Suppressor macrophage treated with lipopolysaccharide for 4 hours (primary cell): ENCODE measurements around the gene TRPC6.
"Not testable (repeated sequence)": the region's sequence is repeated elsewhere in the genome, so short reads cannot be mapped to it uniquely, and the experiment has no call there.

Source experiments
- DNase-seq: peaks from one replicate; pipeline ENCODE4 v3.0.0-alpha.2; 2020

The TRPC6 gene

DNA sequence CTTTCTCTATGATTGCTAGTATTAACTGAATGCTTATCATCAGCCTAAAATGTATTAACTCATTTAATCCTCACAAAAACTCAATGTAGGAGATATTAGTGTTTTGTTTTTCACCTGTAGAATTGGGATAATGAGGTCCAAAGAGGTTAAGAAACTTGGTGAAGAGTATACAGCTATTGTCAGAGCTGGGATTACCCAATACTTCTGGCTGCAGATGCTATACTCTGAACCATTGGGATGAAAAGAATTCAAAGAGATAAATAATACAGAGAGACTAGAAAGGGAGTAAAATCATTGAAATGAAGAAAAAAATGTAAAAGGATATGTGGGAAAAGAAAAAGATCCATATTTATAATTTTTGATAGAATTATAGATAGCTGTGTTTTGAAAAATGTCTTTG lies 137.1 kb downstream of the TRPC6 start:
- DNase-seq: no peak

GRCh38 chr11:101446238-101446637 lies 137.6 kb downstream of the TRPC6 start:
- DNase-seq: no peak

GRCh38 chr11:101445761-101446160 lies 138.0 kb downstream of the TRPC6 start:
- DNase-seq: no peak

GRCh38 chr11:101444851-101445250 lies 139.0 kb downstream of the TRPC6 start:
- no peak for DNase-seq

- no peak for DNase-seq
Observed at GRCh38 chr11:101444164-101444563, 139.6 kb downstream of the TRPC6 start.

DNA sequence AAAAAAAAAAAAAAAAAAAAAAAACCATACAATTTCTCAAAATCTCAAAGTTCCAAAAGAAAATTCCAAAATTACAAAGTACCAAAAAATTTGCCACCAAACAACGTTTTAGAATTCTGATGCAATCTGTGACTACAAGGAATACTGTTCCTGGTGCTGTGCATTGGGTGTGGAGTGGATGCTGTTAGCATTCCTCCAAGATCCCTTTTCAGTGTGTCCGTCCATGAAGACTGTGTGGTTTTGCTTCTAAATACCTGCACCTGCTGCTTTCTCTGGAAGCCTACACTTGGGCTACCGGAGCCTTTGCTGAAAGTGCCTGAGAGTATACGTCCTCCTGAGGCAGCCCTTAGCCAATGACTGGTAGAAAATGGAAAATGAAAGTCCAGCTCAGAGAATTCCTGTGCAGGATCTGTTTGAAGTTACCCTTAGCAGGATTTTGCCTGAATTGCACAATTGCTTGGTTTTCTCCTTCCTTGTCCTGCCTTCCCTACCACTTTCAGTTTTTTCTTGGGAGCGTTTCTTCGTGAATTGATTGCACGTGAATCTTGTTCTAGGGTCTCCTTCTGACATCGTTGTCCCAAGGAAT lies 140.8 kb downstream of the TRPC6 start:
- DNase-seq: no peak

DNA sequence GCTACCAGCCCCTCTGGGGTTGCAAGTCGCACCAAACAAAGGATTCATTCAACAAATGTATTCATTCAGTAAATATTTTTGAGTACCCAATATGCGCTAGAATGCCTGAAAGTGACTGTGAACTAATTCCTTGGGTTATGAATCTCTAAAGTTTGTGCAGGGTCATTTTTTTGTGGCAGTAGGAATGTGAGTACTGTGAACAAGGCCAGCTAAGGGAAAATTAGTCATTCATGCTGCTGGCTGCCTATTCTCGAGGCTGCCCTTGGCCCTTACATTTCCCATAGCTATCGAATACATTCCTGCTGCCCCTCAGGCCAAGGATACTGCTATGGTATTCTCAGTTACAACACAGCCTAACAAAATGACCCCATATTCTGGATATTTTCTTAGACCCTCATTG lies 141.6 kb downstream of the TRPC6 start:
- DNase-seq: no peak

DNA sequence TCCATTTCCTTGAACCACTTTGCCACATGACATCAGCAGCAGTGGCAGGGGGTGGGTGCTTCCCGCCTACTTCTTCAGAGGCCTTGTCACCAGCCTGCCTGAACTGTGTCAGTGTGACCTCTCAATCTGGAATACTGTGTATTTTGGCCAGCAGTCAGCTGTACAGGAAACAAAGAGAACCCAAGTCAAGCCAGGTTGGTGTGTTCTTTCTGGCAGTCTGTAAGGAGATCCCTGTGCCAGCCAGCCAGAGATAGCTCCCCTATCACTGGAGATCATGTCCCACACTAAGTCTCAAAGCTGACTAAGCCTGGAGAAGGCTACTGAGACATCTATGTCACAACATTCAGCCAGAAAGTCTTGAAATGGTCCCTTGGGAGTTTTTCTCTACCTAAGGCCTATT lies 142.1 kb downstream of the TRPC6 start:
- DNase-seq: no peak

DNA sequence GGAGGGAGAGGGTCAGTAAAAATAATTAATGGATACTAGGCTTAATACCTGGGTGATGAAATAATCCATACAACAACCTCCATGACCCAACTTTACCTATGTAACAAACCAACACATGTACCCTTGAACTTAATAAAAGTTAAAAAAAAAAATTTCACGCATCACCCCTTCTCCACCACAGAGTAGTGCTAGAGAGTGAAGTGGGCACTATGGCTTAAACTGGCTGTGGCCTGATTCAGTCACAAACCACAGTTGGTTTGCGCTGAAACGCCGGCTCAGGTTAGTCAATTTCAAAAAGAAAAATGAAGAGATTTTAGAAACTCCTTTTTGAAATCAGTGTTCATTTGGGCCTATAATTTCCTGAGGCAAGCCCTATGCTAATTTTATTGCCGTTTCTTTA lies 144.3 kb downstream of the TRPC6 start:
- no peak for DNase-seq

DNA sequence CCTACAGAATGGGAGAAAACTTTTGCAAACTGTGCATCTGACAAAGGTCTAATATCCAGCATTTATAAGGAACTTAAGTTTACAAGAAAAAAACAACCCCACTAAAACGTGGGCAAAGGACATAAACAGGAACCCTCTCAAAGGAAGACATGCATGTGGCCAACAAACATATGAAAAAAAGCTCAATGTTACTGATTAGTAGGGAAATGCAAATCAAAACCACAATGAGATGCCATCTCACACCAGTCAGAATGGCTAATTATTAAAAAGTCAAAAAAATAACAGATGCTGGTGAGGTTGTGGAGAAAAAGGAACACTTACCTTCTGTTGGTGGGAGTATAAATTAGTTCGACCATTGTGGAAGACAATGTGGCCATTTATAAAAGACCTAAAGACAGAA lies 145.1 kb downstream of the TRPC6 start:
- not testable (repeated sequence) for DNase-seq

- no peak for DNase-seq
Observed at GRCh38 chr11:101438126-101438525, 145.7 kb downstream of the TRPC6 start.

DNA sequence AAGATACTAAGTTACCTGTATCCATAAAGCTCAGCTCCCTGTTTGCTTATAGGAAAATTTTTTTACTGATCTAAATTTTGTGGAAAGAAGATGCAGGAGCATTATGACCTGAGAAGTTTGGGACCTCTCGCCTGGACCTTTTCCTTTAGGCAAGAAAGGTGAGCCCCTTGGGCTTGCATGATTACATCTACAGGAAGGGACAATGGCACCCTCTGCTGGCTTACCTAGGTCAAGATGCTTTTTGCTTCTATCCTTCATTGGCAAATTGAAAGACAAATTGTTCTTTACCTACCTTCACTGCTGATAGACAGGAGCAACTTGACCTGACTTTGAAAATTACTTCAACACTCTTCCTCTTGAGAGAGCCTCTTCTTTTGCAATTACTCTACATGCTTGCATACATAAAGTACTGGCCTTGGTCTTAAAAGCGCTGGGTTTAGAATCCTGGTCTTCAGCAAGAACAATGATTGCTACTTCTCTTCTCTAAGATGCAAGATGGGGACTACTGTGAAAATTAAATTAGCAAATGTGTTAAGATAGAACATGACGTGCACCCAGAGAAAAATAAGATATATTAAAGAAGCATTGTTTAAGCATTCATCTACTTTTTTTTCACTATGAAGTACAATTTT lies 147.2 kb downstream of the TRPC6 start:
- DNase-seq: peak; percentile 5

DNA sequence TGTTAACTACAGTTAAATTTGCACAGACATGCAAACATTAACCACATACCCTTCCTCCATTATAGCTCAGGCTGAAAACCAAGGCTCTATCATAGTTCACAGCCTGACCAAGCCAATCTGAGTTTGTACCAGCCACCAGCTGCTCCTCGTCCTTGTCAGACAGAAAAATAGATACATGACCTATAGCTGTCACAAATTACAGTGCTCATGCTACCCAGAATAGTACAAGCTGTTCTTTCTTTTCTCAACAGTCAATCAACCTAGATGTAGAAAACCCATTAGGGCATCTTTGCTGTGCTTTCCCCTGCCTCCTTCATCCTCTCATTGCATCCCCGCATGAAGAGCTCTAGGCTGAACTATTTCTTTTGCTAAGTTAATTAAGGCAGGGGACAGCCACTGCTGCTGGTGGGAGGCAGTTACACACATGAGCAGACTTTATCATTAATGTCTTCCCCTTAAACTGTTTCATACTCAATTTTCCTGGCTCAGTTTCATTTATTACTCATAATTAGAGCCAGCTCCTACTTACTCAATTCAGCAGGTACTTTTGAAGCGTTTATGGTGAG lies 148.3 kb downstream of the TRPC6 start:
- DNase-seq: no peak

DNA sequence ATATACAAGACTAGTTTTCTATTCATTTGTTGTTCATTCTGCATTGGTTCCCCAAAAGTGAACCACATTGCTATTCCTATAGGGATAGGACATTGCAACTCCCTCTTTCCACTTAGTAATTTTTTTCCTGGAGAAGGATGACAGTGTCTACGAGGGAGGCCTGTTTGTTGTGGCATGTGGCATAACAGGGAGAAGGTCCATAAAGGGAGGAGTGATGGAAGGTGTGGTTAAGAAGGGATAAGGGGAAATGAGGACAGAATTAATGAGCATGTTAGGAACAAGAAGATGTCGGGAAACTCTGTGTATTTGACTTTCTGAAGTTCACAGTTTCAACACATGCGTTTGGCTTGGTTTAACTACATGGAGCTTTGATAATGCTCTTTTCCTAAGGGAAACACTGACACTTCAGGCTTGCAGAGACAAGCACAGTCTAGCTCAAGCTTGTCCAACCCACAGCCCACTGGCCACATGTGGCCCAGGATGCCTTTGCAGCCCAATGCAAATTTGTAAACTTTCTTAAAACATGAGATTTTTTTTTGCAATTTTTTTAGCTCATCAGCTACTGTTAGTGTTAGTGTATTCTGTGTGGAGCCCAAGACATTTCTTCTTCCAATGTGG lies 149.7 kb downstream of the TRPC6 start:
- DNase-seq: no peak

DNA sequence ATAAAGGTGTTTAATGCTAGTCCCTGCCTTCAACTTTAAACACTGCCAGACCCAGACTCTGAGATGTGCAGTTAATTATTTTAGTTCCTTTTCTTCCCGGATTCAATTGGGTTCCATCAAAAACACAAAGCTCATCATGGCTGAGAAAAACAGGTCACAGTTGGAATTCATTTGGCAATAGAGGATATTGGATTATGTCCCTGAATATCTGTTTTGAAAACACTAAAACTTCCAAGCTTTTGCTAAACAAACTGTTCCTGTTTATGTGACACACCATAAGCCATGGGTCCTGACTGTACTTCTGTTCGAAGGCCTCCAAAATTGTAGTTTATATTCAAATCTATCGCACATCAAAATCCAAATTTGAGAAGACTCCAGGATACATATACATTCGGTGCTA lies 150.7 kb downstream of the TRPC6 start:
- no peak for DNase-seq

DNA sequence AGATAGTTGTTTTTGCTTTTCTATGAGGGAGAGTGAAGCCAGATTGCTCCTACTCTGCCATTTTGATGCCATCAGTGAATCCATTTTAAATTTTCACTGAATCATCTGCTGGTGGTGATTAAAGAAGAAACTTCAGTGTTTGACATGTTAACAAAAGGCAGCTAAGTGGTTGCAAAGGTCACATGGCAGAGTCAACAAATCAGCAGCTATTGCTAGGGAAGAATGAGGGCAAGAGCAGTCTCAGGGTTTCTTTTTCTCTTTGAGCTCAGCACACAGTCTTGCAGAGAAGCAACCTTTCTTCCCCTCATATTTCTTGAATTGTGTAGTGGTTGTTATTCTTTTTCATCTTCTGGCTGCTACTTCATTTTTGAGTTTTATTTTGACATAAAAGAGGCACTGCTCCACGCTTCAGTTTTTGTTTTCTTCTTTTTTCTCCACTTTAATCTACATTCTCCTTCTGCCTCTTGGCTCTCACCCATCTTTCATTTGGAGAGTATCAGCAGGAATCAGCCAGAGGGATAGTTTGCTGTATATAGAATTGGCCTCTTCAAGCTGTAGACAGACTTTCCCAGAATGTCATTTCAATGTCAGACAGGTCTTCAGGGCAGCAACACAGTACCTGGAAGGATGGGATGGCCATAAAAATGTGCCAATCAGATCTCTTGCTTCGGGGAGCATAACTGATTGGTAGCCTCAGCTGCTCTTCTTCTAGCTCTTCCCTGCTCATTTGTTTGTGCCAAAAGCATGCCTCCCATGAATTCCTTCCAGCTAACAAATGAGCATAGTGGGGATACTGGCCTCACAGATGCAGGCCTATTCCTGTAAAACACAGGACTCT lies 153.9 kb downstream of the TRPC6 start:
- DNase-seq: no peak

GRCh38 chr11:101428918-101429317 lies 154.9 kb downstream of the TRPC6 start:
- DNase-seq: no peak

- DNase-seq: no peak
Observed at GRCh38 chr11:101407324-101407723, 176.5 kb downstream of the TRPC6 start.
